NT2/D1 (cell line): ENCODE measurements around the gene B9D2.

Experiments
- SUZ12 ChIP-seq: IDR thresholded peaks from 2 replicates; pipeline ENCODE4 v1.6.1; 2011; ENCODE audit not compliant: insufficient read length, insufficient read depth; ENCODE audit errors: extremely low read depth
- YY1 ChIP-seq: IDR thresholded peaks from 2 replicates; pipeline ENCODE4 v1.6.1; 2011; ENCODE audit not compliant: insufficient read length, insufficient read depth
- ZNF274 ChIP-seq: IDR thresholded peaks from 2 replicates; pipeline ENCODE4 v1.6.1; 2011; ENCODE audit warnings: mild to moderate bottlenecking, low read depth, low read length

- no peak for TF ChIP-seq YY1
- TF ChIP-seq ZNF274, result no peak
- no peak for TF ChIP-seq SUZ12
Observed at GRCh38 chr19:41372501-41372900, 8.6 kb upstream of the B9D2 start.
